Fibroblast of the aortic adventitia (primary cell): Measurements from ENCODE around the gene TEKT5. TPM values are rescaled to one million over a fixed set of nuclear protein-coding genes. Genes with fewer than 3 reads are reported as not detected.

Experiments used
- DNase-seq: peaks from one replicate; pipeline ENCODE4 v3.0.0-alpha.2; 2010; ENCODE audit warnings: low read depth
- H3K4me3 ChIP-seq: 2 replicates; pipeline ENCODE4 v1.5.1; 2011; ENCODE audit warnings: low read depth, mild to moderate bottlenecking, control low read depth, low read length, moderate library complexity
- total RNA-seq: library from RNA; depleted of rRNA; stranded (reverse); fragments of >200 nt; gene quantifications from 2 replicates; pipeline ENCODE4 v1.2.3, GENCODE V29; 2012; ENCODE audit warnings: low replicate concordance
- TF ChIP-seq, protein P1 (sequence below): IDR thresholded peaks from 2 replicates; pipeline ENCODE4 v1.5.1; 2011; ENCODE audit warnings: mild to moderate bottlenecking, low read length, control low read depth, inconsistent platforms; ENCODE audit not compliant: insufficient read depth

The TEKT5 gene
- total RNA-seq, 1 donor: 0.09 TPM

DNA sequence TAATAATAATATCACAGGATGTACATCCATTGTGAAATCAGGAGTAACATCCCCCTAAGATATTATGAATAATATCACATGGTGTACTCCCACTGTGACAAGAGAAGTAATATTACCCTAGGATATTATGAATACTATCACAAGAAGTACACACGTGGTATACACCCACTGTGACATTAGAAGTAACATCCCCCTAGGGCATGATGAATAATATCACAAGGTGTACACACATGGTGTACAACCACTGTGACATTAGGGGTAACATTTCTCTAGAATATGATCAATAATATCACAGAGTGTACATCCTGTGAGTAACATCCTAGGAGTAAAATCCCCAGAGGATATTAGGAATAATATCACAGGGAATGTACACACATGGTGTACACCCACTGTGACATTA, 5.0 kb upstream of the TEKT5 start:
- DNase-seq: no peak
- TF ChIP-seq, protein P1, sequence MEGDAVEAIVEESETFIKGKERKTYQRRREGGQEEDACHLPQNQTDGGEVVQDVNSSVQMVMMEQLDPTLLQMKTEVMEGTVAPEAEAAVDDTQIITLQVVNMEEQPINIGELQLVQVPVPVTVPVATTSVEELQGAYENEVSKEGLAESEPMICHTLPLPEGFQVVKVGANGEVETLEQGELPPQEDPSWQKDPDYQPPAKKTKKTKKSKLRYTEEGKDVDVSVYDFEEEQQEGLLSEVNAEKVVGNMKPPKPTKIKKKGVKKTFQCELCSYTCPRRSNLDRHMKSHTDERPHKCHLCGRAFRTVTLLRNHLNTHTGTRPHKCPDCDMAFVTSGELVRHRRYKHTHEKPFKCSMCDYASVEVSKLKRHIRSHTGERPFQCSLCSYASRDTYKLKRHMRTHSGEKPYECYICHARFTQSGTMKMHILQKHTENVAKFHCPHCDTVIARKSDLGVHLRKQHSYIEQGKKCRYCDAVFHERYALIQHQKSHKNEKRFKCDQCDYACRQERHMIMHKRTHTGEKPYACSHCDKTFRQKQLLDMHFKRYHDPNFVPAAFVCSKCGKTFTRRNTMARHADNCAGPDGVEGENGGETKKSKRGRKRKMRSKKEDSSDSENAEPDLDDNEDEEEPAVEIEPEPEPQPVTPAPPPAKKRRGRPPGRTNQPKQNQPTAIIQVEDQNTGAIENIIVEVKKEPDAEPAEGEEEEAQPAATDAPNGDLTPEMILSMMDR: no peak
- H3K4me3 ChIP-seq: no peak overlapping the region

- H3K4me3 ChIP-seq: no peak overlapping the region
- no peak for DNase-seq
- TF ChIP-seq, protein P1: no peak
These were observed 424 bp downstream of the TEKT5 start for GRCh38 chr16:10694306-10694705.

DNA sequence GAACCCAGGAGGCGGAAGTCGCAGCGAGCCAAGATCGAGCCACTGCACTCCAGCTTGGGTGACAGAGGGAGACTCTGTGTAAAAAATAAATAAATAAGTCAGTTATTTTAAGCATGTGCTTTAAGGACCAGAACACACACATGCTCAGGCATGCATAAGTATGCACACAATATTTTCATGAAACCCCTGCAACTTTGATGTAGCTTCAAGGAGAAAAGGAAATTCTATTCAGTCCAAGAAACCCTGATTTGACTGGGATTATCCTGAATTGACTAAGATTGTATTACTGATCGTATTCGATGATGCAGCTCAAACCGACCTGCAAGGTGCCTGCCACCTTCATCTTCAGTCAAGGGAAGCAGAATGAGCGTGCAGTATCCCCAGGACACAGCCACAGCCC, 841 bp downstream of the TEKT5 start:
- TF ChIP-seq, protein P1: no peak
- H3K4me3 ChIP-seq: no peak overlapping the region
- DNase-seq: no peak

GRCh38 chr16:10692470-10692869, 2.3 kb downstream of the TEKT5 start:
- no peak overlapping the region for H3K4me3 ChIP-seq
- TF ChIP-seq, protein P1: no peak
- DNase-seq: no peak

DNA sequence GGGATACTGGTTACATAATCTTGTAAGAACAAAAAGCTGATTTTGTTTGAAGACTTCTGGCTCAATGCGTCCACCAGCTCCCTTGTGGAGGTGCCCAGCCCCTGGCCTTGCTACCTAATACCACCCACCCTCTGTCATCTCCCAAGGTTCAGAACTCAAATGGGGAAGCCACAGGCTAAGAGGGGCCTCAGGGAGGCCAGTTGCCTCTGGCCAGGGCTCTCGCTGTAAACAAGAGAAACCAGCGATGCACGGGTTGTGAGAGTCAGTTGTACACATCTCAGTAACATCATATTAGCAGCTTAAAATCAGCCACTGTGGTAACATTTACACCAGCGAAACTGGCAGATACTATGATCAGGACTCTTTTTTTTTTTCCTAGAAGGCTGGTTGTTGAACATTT, 6.0 kb downstream of the TEKT5 start:
- no peak for DNase-seq
- no peak overlapping the region for H3K4me3 ChIP-seq
- TF ChIP-seq, protein P1: no peak

- H3K4me3 ChIP-seq: no peak overlapping the region
- TF ChIP-seq, protein P1: no peak
- no peak for DNase-seq
These were observed 6.4 kb downstream of the TEKT5 start for GRCh38 chr16:10688291-10688690.

DNA sequence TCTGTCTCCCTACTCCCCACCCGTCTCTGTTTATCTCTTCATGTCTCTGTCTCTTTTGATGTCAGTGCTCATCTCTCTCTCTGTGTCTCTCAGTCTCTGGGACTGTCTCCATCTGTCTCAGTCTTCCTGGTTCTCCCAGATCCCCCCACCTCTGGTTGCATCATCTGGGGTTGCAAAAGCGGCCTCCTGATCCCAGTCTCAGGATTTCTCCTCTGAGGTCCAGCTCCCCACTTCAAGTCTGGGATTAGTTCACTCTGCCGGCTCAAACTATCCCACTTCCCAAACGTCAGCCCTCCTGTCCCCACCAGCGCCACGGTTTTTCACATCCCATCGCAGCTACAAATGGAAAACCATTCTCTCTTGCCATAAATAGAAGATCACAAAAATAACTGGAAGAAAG, 9.0 kb downstream of the TEKT5 start:
- TF ChIP-seq, protein P1: no peak
- DNase-seq: no peak
- H3K4me3 ChIP-seq: no peak overlapping the region
